GM04504 (cell line): Measurements from ENCODE around the gene ZNF805.
"Not testable (repeated sequence)": the region's sequence is repeated elsewhere in the genome, so short reads cannot be mapped to it uniquely, and the experiment has no call there.

Experiments
- DNase-seq: peaks from one replicate; pipeline ENCODE4 v3.0.0-alpha.2; 2012; ENCODE audit warnings: low read depth

ZNF805 gene

GRCh38 chr19:57240311-57241090 lies at the start of gene ZNF805:
ZNF805 (plus strand) TSS chr19:57240632; CDS start chr19:57240892, 260 bp downstream.
- peak; percentile 83 for DNase-seq

- DNase-seq: peak; percentile 71
Observed at GRCh38 chr19:57191141-57192076, 49.0 kb upstream of the ZNF805 start, which contains the start of gene ZNF264. ZNF264 (plus strand) TSS chr19:57191500; CDS start chr19:57191914, 414 bp downstream.

- DNase-seq: no peak
Observed at GRCh38 chr19:57192077-57192420, 48.4 kb upstream of the ZNF805 start.

GRCh38 chr19:57192993-57193392 lies 47.4 kb upstream of the ZNF805 start:
- no peak for DNase-seq

- not testable (repeated sequence) for DNase-seq
Observed at GRCh38 chr19:57197874-57198273, 42.6 kb upstream of the ZNF805 start.

GRCh38 chr19:57202160-57202559 lies 38.3 kb upstream of the ZNF805 start:
- DNase-seq: no peak

GRCh38 chr19:57210381-57210780 lies 30.1 kb upstream of the ZNF805 start:
- no peak for DNase-seq

- DNase-seq: no peak
Observed at GRCh38 chr19:57212109-57212508, 28.3 kb upstream of the ZNF805 start.

GRCh38 chr19:57227502-57227901 lies 12.9 kb upstream of the ZNF805 start:
- no peak for DNase-seq

GRCh38 chr19:57231686-57232085 lies 8.7 kb upstream of the ZNF805 start:
- no peak for DNase-seq

GRCh38 chr19:57233207-57233606 lies 7.2 kb upstream of the ZNF805 start:
- DNase-seq: no peak

- DNase-seq: no peak
Observed at GRCh38 chr19:57239982-57240310, 486 bp upstream of the ZNF805 start.

- DNase-seq: no peak
Observed at GRCh38 chr19:57241176-57241575, 744 bp downstream of the ZNF805 start.

GRCh38 chr19:57242821-57243220 lies 2.4 kb downstream of the ZNF805 start:
- DNase-seq: no peak

- no peak for DNase-seq
Observed at GRCh38 chr19:57244513-57244912, 4.1 kb downstream of the ZNF805 start.

- no peak for DNase-seq
Observed at GRCh38 chr19:57245066-57245465, 4.6 kb downstream of the ZNF805 start.

- no peak for DNase-seq
Observed at GRCh38 chr19:57245959-57246358, 5.5 kb downstream of the ZNF805 start.

- no peak for DNase-seq
Observed at GRCh38 chr19:57248646-57249045, 8.2 kb downstream of the ZNF805 start.

GRCh38 chr19:57249329-57249728 lies 8.9 kb downstream of the ZNF805 start:
- no peak for DNase-seq

- not testable (repeated sequence) for DNase-seq
Observed at GRCh38 chr19:57253767-57254166, 13.3 kb downstream of the ZNF805 start.

- DNase-seq: no peak
Observed at GRCh38 chr19:57262044-57262443, 21.6 kb downstream of the ZNF805 start.

GRCh38 chr19:57263244-57263741 lies 22.9 kb downstream of the ZNF805 start:
- DNase-seq: no peak

GRCh38 chr19:57267291-57267690 lies 26.9 kb downstream of the ZNF805 start:
- no peak for DNase-seq
